Kidney (tissue), 14 donors: ENCODE data around the gene SLC4A2. TPM values are rescaled to one million over a fixed set of nuclear protein-coding genes. Genes with fewer than 3 reads are reported as not detected.
A peak's percentile ranks its signal among the peaks of the same experiment; 100 is the strongest.

Source experiments
- DNase-seq, 5 donors: peaks; one replicate each; pipeline ENCODE4 v3.0.0-alpha.2; 2013 to 2020
- FAIRE-seq: peaks from 2 replicates; lab custom pipeline; 2012; peaks lifted over from hg19 to GRCh38; lab: Jason Lieb, UNC
- H3K27ac ChIP-seq, 2 donors: one replicate each; pipeline ENCODE4 v1.7.0; 2013; ENCODE audit warnings: low read depth in 2 of 2, low read length in 2 of 2, inconsistent platforms in 1 of 2
- H3K27me3 ChIP-seq: one replicate; pipeline ENCODE4 v1.7.1; 2013; ENCODE audit warnings: low read length, inconsistent platforms; ENCODE audit not compliant: control insufficient read depth, insufficient read depth
- H3K36me3 ChIP-seq, 3 donors: one replicate each; pipeline versions ENCODE4 v1.7.0 to v1.7.1; 2013; ENCODE audit warnings: low read length in 3 of 3, control low read depth in 1 of 3, inconsistent platforms in 1 of 3; ENCODE audit not compliant: insufficient read depth in 3 of 3, control insufficient read depth in 2 of 3
- H3K4me1 ChIP-seq, 3 donors: one replicate each; pipeline versions ENCODE4 v1.7.0 to v1.7.1; 2013; ENCODE audit warnings: low read length in 3 of 3, inconsistent platforms in 1 of 3, low read depth in 1 of 3; ENCODE audit not compliant: control insufficient read depth in 2 of 3, insufficient read depth in 2 of 3
- H3K4me3 ChIP-seq, 3 donors: one replicate each; pipeline versions ENCODE4 v1.7.0 to v1.8.1; 2013; ENCODE audit warnings: low read length in 3 of 3, control low read depth in 1 of 3, inconsistent platforms in 1 of 3
- H3K9ac ChIP-seq, 3 donors: one replicate each; pipeline versions ENCODE4 v1.7.0 to v1.7.1; 2013; ENCODE audit warnings: low read length in 3 of 3, control low read depth in 1 of 3, inconsistent platforms in 1 of 3
- H3K9me3 ChIP-seq, 3 donors: one replicate each; pipeline versions ENCODE4 v1.7.0 to v1.7.1; 2013; ENCODE audit warnings: low read length in 3 of 3, control low read depth in 1 of 3, inconsistent platforms in 1 of 3; ENCODE audit not compliant: control insufficient read depth in 2 of 3, insufficient read depth in 1 of 3
- CTCF ChIP-seq: IDR thresholded peaks from 3 replicates; pipeline ENCODE4 v1.5.1; 2012; ENCODE audit warnings: mild to moderate bottlenecking, moderate library complexity, borderline replicate concordance; ENCODE audit not compliant: insufficient read depth; ENCODE audit errors: extremely low read depth
- intact Hi-C: fragments of 100-400 bp; cut with DNase I; formaldehyde crosslinking; loops from one replicate; pipeline ENCODE4 v1.11.1; 2022
- polyA plus RNA-seq: library from polyadenylated mRNA; stranded (reverse); fragments of 350-450 nt; fragmentation: Illumina TruSeq; extraction: RNeasy Lipid Tissue Mini Kit (QIAGEN cat#74804); gene quantifications from one replicate; pipeline ENCODE4 v1.2.3, GENCODE V29; 2014; ENCODE audit warnings: low read depth, low replicate concordance; ENCODE audit not compliant: insufficient read depth
- total RNA-seq: library from RNA; stranded (reverse); fragmentation: NEBNext Ultra II Directional; extraction: Animal tissue kit (Norgen Biotek cat#: 25700); gene quantifications from one replicate; pipeline ENCODE4 v1.2.1, GENCODE V29; 2021
- donor health status: control.
- donor health status: control.
- donor health status: control.
- donor health status: control.
- donor health status: control.
- donor health status: DM: yes; HTN: yes; CAD: no.
- donor health status: Normal renal cell carcinoma (clear cell type).

SLC4A2 gene
- total and polyA plus RNA-seq, 2 donors from 2014 or later, result 104 to 150 TPM

- DNase-seq (peak in 1 of 5 donors; percentile 52), FAIRE-seq (no peak)
- Histone ChIP-seq H3K9me3 (no peaks in the 10 kb centered on the region), H3K36me3 (peaks cover 0 to 27% (median 14%) of the 10 kb centered on the region in 3 donors), H3K4me3 (no peak overlapping the region), H3K9ac (no peak overlapping the region), H3K27me3 (no peaks in the 10 kb centered on the region), H3K27ac (no peak overlapping the region), H3K4me1 (peaks cover 0 to 5% (median 0%) of the 10 kb centered on the region in 3 donors)
- no peak for TF ChIP-seq CTCF
- intact Hi-C loops, result no loop called here
Observed at GRCh38 chr7:151120896-151121295, 61.5 kb downstream of the SLC4A2 start.

GRCh38 chr7:151121380-151122170 lies 62.2 kb downstream of the SLC4A2 start:
- H3K36me3 ChIP-seq, result peaks cover 0 to 27% (median 14%) of the 10 kb centered on the region in 3 donors
- intact Hi-C loops, result no loop called here
- H3K4me3 ChIP-seq, result no peak overlapping the region
- H3K27me3 ChIP-seq, result no peaks in the 10 kb centered on the region
- TF ChIP-seq CTCF, result no peak
- FAIRE-seq (no peak), DNase-seq (peak in 1 of 5 donors; percentile 41)
- no peaks in the 10 kb centered on the region for H3K9me3 ChIP-seq
- H3K27ac ChIP-seq, result no peak overlapping the region
- H3K4me1 ChIP-seq, result peaks cover 0 to 5% (median 0%) of the 10 kb centered on the region in 3 donors
- peak overlapping the region in 1 of 3 donors; percentile 12 for H3K9ac ChIP-seq

GRCh38 chr7:151122276-151122675 lies 62.9 kb downstream of the SLC4A2 start:
- Histone ChIP-seq H3K9ac (no peak overlapping the region), H3K36me3 (peaks cover 0 to 27% (median 14%) of the 10 kb centered on the region in 3 donors)

More at GRCh38 chr7:151122276-151122675, 62.9 kb downstream of the SLC4A2 start:
- H3K4me1 ChIP-seq, result peaks cover 0 to 5% (median 0%) of the 10 kb centered on the region in 3 donors
- peak; percentile 13 for TF ChIP-seq CTCF
- no peak overlapping the region for H3K27ac ChIP-seq
- H3K27me3 ChIP-seq, result no peaks in the 10 kb centered on the region
- H3K9me3 ChIP-seq, result no peaks in the 10 kb centered on the region
- DNase-seq, result peak in 4 of 5 donors; percentile 36 to 72 (median 55)
- FAIRE-seq, result no peak
- H3K4me3 ChIP-seq, result no peak overlapping the region
- intact Hi-C loops, result no loop called here
